DOHH2 (cell line): ENCODE data around the gene ABTB1.

Experiments
- H3F3A ChIP-seq: fragments of 200-600 bp; sonication (generic), shearing (Covaris generic); 2 replicates; pipeline ENCODE4 v1.6.0; 2016; ENCODE audit warnings: antibody characterized with exemption, mild to moderate bottlenecking; ENCODE audit not compliant: control insufficient read depth, insufficient read depth
- H3K27ac ChIP-seq: fragments of 200-600 bp; sonication (generic); 2 replicates; pipeline ENCODE4 v1.5.1; 2014; ENCODE audit warnings: low read depth, mild to moderate bottlenecking, low read length, moderate library complexity
- H3K27me3 ChIP-seq: fragments of 200-600 bp; sonication (generic); 2 replicates; pipeline ENCODE4 v1.6.1; 2014; ENCODE audit warnings: mild to moderate bottlenecking, low read length, mixed read lengths; ENCODE audit not compliant: control insufficient read depth
- H3K36me3 ChIP-seq: fragments of 200-600 bp; sonication (generic); 2 replicates; pipeline ENCODE4 v1.6.1; 2014; ENCODE audit warnings: mild to moderate bottlenecking, low read length, moderate library complexity, mixed read lengths; ENCODE audit not compliant: control insufficient read depth
- H3K4me1 ChIP-seq: fragments of 200-600 bp; sonication (generic); 2 replicates; pipeline ENCODE4 v1.6.1; 2014; ENCODE audit warnings: mild to moderate bottlenecking, low read length, mixed read lengths; ENCODE audit not compliant: control insufficient read depth
- H3K4me2 ChIP-seq: fragments of 200-600 bp; sonication (generic); 2 replicates; pipeline ENCODE4 v1.6.0; 2014; ENCODE audit warnings: mild to moderate bottlenecking, low read length, moderate library complexity
- H3K4me3 ChIP-seq: fragments of 200-600 bp; sonication (generic); 2 replicates; pipeline ENCODE4 v1.5.1; 2014; ENCODE audit warnings: mild to moderate bottlenecking, low read length, mixed read lengths
- H3K79me2 ChIP-seq: fragments of 200-600 bp; sonication (generic); 2 replicates; pipeline ENCODE4 v1.6.1; 2014; ENCODE audit warnings: mild to moderate bottlenecking, low read length, mixed read lengths; ENCODE audit not compliant: control insufficient read depth
- H3K9me2 ChIP-seq: fragments of 200-600 bp; sonication (generic); replicated peaks from 2 replicates; pipeline ENCODE4 v1.6.1; 2014; ENCODE audit warnings: mild to moderate bottlenecking, low read length, mixed read lengths; ENCODE audit not compliant: control insufficient read depth
- H3K9me3 ChIP-seq: fragments of 200-600 bp; sonication (generic); 2 replicates; pipeline ENCODE4 v1.6.1; 2014; ENCODE audit warnings: antibody characterized with exemption, low read length, mixed read lengths; ENCODE audit not compliant: control insufficient read depth, insufficient read depth
- H4K20me1 ChIP-seq: fragments of 200-600 bp; sonication (generic); 2 replicates; pipeline ENCODE4 v1.6.0; 2014; ENCODE audit warnings: low read depth, mild to moderate bottlenecking, antibody characterized with exemption, low read length, moderate library complexity; ENCODE audit not compliant: control insufficient read depth, insufficient read depth
- EZH2phosphoT487 ChIP-seq: fragments of 200-600 bp; sonication (generic); IDR thresholded peaks from 2 replicates; pipeline ENCODE4 v1.6.1; 2017; ENCODE audit warnings: borderline replicate concordance, mild to moderate bottlenecking, antibody characterized with exemption, low read length, moderate library complexity, mixed read lengths
- TF ChIP-seq, protein P1 (sequence below): fragments of 200-600 bp; sonication (generic); IDR thresholded peaks from one replicate; pipeline ENCODE4 v1.5.1; 2014; ENCODE audit warnings: antibody characterized with exemption, mild to moderate bottlenecking, low read depth, low read length; ENCODE audit not compliant: poor library complexity, severe bottlenecking

Gene ABTB1

DNA sequence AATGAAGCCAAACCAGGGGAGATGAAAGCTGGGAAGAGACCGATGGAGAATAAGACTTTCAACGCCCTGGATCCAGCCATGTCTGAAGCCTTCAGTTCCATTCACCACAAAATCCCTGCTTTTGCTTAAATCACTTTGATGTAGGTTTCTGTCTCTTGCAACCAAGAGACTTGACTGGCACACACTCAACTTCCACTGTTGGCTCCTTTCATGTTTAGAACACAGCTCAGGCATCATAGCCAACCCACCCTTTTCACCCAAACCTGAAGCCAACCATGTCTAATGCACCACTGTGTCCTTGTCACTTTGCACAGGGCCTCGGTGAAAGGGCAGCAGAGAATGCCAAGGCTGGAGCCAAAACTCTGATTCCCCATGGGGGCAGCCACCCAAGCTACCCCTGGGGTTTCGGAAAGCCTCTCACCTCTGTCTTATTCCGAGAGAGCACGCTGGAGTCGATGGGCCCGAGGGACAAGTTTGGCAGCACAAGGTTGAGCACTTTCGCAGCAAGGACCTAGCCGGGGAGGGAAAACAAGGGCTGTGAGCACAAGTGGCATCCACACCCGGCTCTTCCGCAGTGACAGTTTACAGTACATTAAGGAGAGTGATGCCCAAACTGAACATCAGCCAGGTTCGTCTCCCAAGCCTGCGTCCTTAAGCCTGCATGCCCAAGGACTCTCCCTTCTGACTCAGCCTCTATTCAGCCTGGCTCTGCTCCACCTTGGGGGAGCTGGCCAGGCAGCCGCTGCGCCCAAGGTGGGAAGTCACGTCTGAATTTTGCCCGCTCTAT is 37.6 kb downstream of the ABTB1 start:
- no peaks in the 10 kb centered on the region for H3K79me2 ChIP-seq
- H3K4me3 ChIP-seq: no peak overlapping the region
- no peaks in the 10 kb centered on the region for H3F3A ChIP-seq
- no peaks in the 10 kb centered on the region for H4K20me1 ChIP-seq
- H3K4me1 ChIP-seq: no peaks in the 10 kb centered on the region
- no peak overlapping the region for H3K27ac ChIP-seq
- TF ChIP-seq, protein P1, sequence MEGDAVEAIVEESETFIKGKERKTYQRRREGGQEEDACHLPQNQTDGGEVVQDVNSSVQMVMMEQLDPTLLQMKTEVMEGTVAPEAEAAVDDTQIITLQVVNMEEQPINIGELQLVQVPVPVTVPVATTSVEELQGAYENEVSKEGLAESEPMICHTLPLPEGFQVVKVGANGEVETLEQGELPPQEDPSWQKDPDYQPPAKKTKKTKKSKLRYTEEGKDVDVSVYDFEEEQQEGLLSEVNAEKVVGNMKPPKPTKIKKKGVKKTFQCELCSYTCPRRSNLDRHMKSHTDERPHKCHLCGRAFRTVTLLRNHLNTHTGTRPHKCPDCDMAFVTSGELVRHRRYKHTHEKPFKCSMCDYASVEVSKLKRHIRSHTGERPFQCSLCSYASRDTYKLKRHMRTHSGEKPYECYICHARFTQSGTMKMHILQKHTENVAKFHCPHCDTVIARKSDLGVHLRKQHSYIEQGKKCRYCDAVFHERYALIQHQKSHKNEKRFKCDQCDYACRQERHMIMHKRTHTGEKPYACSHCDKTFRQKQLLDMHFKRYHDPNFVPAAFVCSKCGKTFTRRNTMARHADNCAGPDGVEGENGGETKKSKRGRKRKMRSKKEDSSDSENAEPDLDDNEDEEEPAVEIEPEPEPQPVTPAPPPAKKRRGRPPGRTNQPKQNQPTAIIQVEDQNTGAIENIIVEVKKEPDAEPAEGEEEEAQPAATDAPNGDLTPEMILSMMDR: no peak
- no peak for TF ChIP-seq EZH2phosphoT487
- H3K4me2 ChIP-seq: no peak overlapping the region
- H3K36me3 ChIP-seq: no peaks in the 10 kb centered on the region
- H3K9me3 ChIP-seq: no peaks in the 10 kb centered on the region
- H3K9me2 ChIP-seq: no peaks in the 10 kb centered on the region
- no peaks in the 10 kb centered on the region for H3K27me3 ChIP-seq

DNA sequence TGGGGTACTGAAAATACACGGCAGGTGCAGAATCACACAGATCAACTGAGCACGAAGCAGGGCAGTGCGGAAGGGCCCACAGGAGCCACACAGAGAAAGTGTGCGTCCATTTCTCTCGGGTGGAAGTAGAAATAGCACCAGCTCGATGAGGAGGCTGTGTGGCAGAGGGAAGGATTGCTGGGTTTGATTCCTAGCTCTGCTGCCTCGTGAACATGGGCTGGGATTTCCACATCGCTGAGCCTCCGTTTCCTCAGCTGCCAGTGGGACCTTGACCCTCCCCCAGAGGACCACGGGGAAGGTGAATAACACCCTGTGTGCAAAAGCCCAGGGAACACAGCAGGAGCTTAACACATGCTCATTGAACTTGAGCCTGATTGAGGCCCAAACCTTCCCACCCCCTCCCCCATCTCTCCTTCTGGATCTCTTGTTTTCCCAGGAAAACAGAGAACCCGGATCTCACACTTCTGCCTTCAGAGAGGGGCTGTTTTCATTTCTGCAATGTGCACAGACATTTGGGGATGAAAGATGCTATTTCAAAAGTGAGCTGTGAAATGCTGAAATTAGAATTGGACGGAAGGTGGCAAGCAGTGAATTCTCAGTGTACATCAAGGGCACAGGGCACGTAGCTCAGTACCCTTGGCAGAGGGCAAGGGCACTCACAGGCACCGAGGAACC is 38.4 kb downstream of the ABTB1 start:
- H3K9me3 ChIP-seq: no peaks in the 10 kb centered on the region
- H3K4me2 ChIP-seq: no peak overlapping the region
- no peaks in the 10 kb centered on the region for H3K4me1 ChIP-seq
- H3K36me3 ChIP-seq: no peaks in the 10 kb centered on the region
- H3K79me2 ChIP-seq: no peaks in the 10 kb centered on the region
- H3F3A ChIP-seq: no peaks in the 10 kb centered on the region
- H3K27me3 ChIP-seq: no peaks in the 10 kb centered on the region; the same call in 1 of the 2 replicates
- no peak overlapping the region for H3K4me3 ChIP-seq
- H3K9me2 ChIP-seq: no peaks in the 10 kb centered on the region
- H4K20me1 ChIP-seq: no peaks in the 10 kb centered on the region
- H3K27ac ChIP-seq: no peak overlapping the region
- no peak for TF ChIP-seq EZH2phosphoT487
- TF ChIP-seq, protein P1: no peak

DNA sequence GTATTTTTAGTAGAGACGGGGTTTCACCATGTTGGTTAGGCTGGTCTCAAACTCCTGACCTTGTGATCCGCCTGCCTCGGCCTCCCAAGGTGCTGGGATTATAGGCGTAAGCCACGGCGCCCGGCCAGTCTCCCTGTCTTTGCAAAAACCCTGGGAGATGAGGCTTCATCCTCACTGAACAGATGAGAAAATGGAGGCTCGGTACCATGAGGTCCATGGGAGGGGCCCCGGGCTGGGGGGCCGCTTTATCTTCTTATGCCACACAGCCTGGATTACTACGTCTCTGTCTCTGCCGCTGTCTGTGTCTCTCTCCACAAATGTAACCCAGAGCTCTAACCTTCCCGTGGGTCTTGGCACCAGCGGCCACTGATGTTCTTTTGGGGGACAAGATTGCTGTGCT is 39.1 kb downstream of the ABTB1 start:
- no peak overlapping the region for H3K27ac ChIP-seq
- H3K4me2 ChIP-seq: no peak overlapping the region
- no peaks in the 10 kb centered on the region for H4K20me1 ChIP-seq
- H3K9me2 ChIP-seq: no peaks in the 10 kb centered on the region
- no peaks in the 10 kb centered on the region; the same call in 1 of the 2 replicates for H3K27me3 ChIP-seq
- no peaks in the 10 kb centered on the region for H3K4me1 ChIP-seq
- no peak overlapping the region for H3K4me3 ChIP-seq
- no peaks in the 10 kb centered on the region for H3K9me3 ChIP-seq
- H3F3A ChIP-seq: no peaks in the 10 kb centered on the region
- TF ChIP-seq EZH2phosphoT487: no peak
- TF ChIP-seq, protein P1: no peak
- no peaks in the 10 kb centered on the region for H3K79me2 ChIP-seq
- no peaks in the 10 kb centered on the region for H3K36me3 ChIP-seq
